IPS DF 6.9 (cell line): Measurements from ENCODE around the gene GALNTL6.

ENCODE experiments used
- DNase-seq: peaks from one replicate; pipeline ENCODE4 v3.0.0-alpha.2; 2013; ENCODE audit warnings: low read depth, low spot score
- H3K27ac ChIP-seq: one replicate; pipeline ENCODE4 v1.5.1; 2013; ENCODE audit warnings: low read length, control low read depth
- H3K27me3 ChIP-seq: 2 replicates; pipeline ENCODE4 v1.6.1; 2013; ENCODE audit warnings: mild to moderate bottlenecking, low read length; ENCODE audit not compliant: control insufficient read depth, insufficient read depth
- H3K36me3 ChIP-seq: 2 replicates; pipeline ENCODE4 v1.6.1; 2013; ENCODE audit warnings: low read length; ENCODE audit not compliant: control insufficient read depth, insufficient read depth
- H3K4me1 ChIP-seq: 2 replicates; pipeline ENCODE4 v1.6.1; 2013; ENCODE audit warnings: low read length; ENCODE audit not compliant: control insufficient read depth, insufficient read depth
- H3K4me3 ChIP-seq: 2 replicates; pipeline ENCODE4 v1.5.1; 2013; ENCODE audit warnings: mild to moderate bottlenecking, low read length
- H3K9me3 ChIP-seq: 2 replicates; pipeline ENCODE4 v1.6.1; 2013; ENCODE audit warnings: low read length, inconsistent platforms; ENCODE audit not compliant: control insufficient read depth, insufficient read depth
- WGBS: extraction: QIAGEN DNeasy Blood & Tissue Kit; methylation state at CpG from one replicate; pipeline ENCODE4 v1.1.7; 2013; ENCODE audit warnings: mixed read lengths, missing lambda C conversion rate; ENCODE audit not compliant: insufficient read length, insufficient coverage; 5-methylcytosine and 5-hydroxymethylcytosine counted together

Gene GALNTL6

GRCh38 chr4:171812665-171813525 lies at the start of gene GALNTL6:
GALNTL6 (plus strand) TSS chr4:171813404.
- Histone ChIP-seq H3K36me3 (no peaks in the 10 kb centered on the region), H3K4me1 (peaks cover 2% of the 10 kb centered on the region; the same call in 1 of the 2 replicates), H3K27ac (no peak within 1 kb of the TSS), H3K27me3 (peaks cover 22% of the 10 kb centered on the region), H3K4me3 (peak within 1 kb of the TSS; percentile 48; the same call in 1 of the 2 replicates), H3K9me3 (no peaks in the 10 kb centered on the region)
- no CpG with 5 or more reads among the region's 83 CpGs for WGBS
- no peak for DNase-seq

- Histone ChIP-seq H3K36me3 (no peaks in the 10 kb centered on the region), H3K9me3 (no peaks in the 10 kb centered on the region), H3K27ac (no peak overlapping the region), H3K27me3 (no peaks in the 10 kb centered on the region), H3K4me1 (no peaks in the 10 kb centered on the region), H3K4me3 (no peak overlapping the region)
- no peak for DNase-seq
Observed at GRCh38 chr4:171765514-171765913, 47.7 kb upstream of the GALNTL6 start.

GRCh38 chr4:171774642-171775190 lies 38.5 kb upstream of the GALNTL6 start:
- WGBS = no CpG with 5 or more reads among the region's 6 CpGs
- no peak overlapping the region for H3K27ac ChIP-seq
- DNase-seq = no peak

GRCh38 chr4:171779301-171779700 lies 33.9 kb upstream of the GALNTL6 start:
- Histone ChIP-seq H3K36me3 (no peaks in the 10 kb centered on the region), H3K4me1 (no peaks in the 10 kb centered on the region), H3K27ac (no peak overlapping the region), H3K4me3 (no peak overlapping the region), H3K27me3 (no peaks in the 10 kb centered on the region), H3K9me3 (no peaks in the 10 kb centered on the region; the same call in 1 of the 2 replicates)
- no CpG with 5 or more reads among the region's 5 CpGs for WGBS
- no peak for DNase-seq

More at GRCh38 chr4:171774642-171775190, 38.5 kb upstream of the GALNTL6 start:
- Histone ChIP-seq H3K4me1 (no peaks in the 10 kb centered on the region), H3K27me3 (no peaks in the 10 kb centered on the region), H3K9me3 (no peaks in the 10 kb centered on the region), H3K36me3 (no peaks in the 10 kb centered on the region), H3K4me3 (no peak overlapping the region)

- H3K9me3 ChIP-seq = no peaks in the 10 kb centered on the region; the same call in 1 of the 2 replicates
- no peaks in the 10 kb centered on the region for H3K36me3 ChIP-seq
- no peaks in the 10 kb centered on the region for H3K27me3 ChIP-seq
- H3K27ac ChIP-seq = no peak overlapping the region
- no peak for DNase-seq
- WGBS = no CpG with 5 or more reads among the region's 3 CpGs
- H3K4me1 ChIP-seq = no peaks in the 10 kb centered on the region
- H3K4me3 ChIP-seq = no peak overlapping the region
Observed at GRCh38 chr4:171785388-171785787, 27.8 kb upstream of the GALNTL6 start.

- WGBS = no CpG with 5 or more reads among the region's 5 CpGs
- H3K9me3 ChIP-seq = no peaks in the 10 kb centered on the region
- no peaks in the 10 kb centered on the region for H3K36me3 ChIP-seq
- no peak overlapping the region for H3K27ac ChIP-seq
- H3K4me1 ChIP-seq = no peaks in the 10 kb centered on the region; the same call in 1 of the 2 replicates
- no peak for DNase-seq
- no peaks in the 10 kb centered on the region for H3K27me3 ChIP-seq
- H3K4me3 ChIP-seq = no peak overlapping the region
Observed at GRCh38 chr4:171793723-171794122, 19.5 kb upstream of the GALNTL6 start.

- Histone ChIP-seq H3K4me1 (no peaks in the 10 kb centered on the region; the same call in 1 of the 2 replicates), H3K9me3 (no peaks in the 10 kb centered on the region), H3K4me3 (no peak overlapping the region), H3K27ac (no peak overlapping the region), H3K36me3 (no peaks in the 10 kb centered on the region), H3K27me3 (no peaks in the 10 kb centered on the region)
- no peak for DNase-seq
- WGBS = no CpG with 5 or more reads among the region's 2 CpGs
Observed at GRCh38 chr4:171794528-171794927, 18.7 kb upstream of the GALNTL6 start.

GRCh38 chr4:171809854-171810253 lies 3.4 kb upstream of the GALNTL6 start:
- H3K4me1 ChIP-seq = peaks cover 2% of the 10 kb centered on the region; the same call in 1 of the 2 replicates
- H3K27me3 ChIP-seq = peaks cover 19% of the 10 kb centered on the region
- no peak overlapping the region for H3K27ac ChIP-seq
- DNase-seq = no peak
- H3K4me3 ChIP-seq = no peak overlapping the region
- no peaks in the 10 kb centered on the region for H3K36me3 ChIP-seq
- no CpG with 5 or more reads among the region's 1 CpG for WGBS
- H3K9me3 ChIP-seq = no peaks in the 10 kb centered on the region

GRCh38 chr4:171812333-171812664 lies 905 bp upstream of the GALNTL6 start:
- Histone ChIP-seq H3K27ac (no peak overlapping the region), H3K27me3 (peaks cover 22% of the 10 kb centered on the region), H3K4me1 (peaks cover 2% of the 10 kb centered on the region; the same call in 1 of the 2 replicates), H3K36me3 (no peaks in the 10 kb centered on the region), H3K4me3 (peak overlapping the region; percentile 48; the same call in 1 of the 2 replicates), H3K9me3 (no peaks in the 10 kb centered on the region)
- no peak for DNase-seq
- no CpG with 5 or more reads among the region's 12 CpGs for whole genome bisulfite sequencing

- H3K4me3 ChIP-seq = peak overlapping the region; percentile 48; the same call in 1 of the 2 replicates
- peaks cover 2% of the 10 kb centered on the region; the same call in 1 of the 2 replicates for H3K4me1 ChIP-seq
- no peak for DNase-seq
- no peaks in the 10 kb centered on the region for H3K9me3 ChIP-seq
- no peak overlapping the region for H3K27ac ChIP-seq
- WGBS = no CpG with 5 or more reads among the region's 43 CpGs
- H3K36me3 ChIP-seq = no peaks in the 10 kb centered on the region
- H3K27me3 ChIP-seq = peaks cover 22% of the 10 kb centered on the region
Observed at GRCh38 chr4:171813526-171814250, 484 bp downstream of the GALNTL6 start.
